ENCODE measurements around the gene MRGPRF. TPM values are rescaled to one million over a fixed set of nuclear protein-coding genes. Genes with fewer than 3 reads are reported as not detected.

MRGPRF gene
- polyA plus RNA-seq, 3 donors, result 2.0 to 34.5 (median 26.1) TPM

- H3K27ac ChIP-seq (ENCODE audit: low read depth, low read length), result no peak overlapping the region
- 84 to 93% (median 87%) methylated on average over 11 of the region's 11 CpGs for WGBS, 3 donors
These were observed 20.4 kb upstream of the MRGPRF start for GRCh38 chr11:69033431-69033830.

DNA sequence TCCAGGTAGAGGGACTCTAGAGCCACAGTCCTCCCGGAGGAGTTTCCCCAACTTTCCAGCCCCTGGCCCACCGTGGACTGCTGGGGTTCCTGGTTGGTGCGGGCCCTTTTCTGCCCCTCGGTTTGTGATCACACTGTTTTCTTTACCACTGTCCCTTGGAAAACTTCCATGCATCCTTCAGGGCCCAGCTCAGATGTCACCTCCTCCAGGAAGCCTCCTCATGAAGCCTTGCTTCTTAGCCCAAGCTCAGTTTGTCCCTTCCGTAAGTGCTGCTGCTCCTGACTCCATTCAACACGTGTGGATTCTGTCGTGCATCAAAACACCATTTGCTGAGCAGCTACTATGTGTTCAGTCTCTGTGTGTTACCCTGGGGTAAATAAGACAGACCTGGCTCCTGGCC lies 19.8 kb upstream of the MRGPRF start:
- WGBS, 3 donors, result 68 to 85% (median 78%) methylated on average over 6 to 7 of the region's 7 CpGs
- no peak overlapping the region for H3K27ac ChIP-seq (ENCODE audit: low read depth, low read length)

- 48 to 82% (median 58%) methylated on average over 6 of the region's 6 CpGs for WGBS, 3 donors
- H3K27ac ChIP-seq (ENCODE audit: low read depth, low read length), result no peak overlapping the region
These were observed 17.3 kb upstream of the MRGPRF start for GRCh38 chr11:69030301-69030700.

DNA sequence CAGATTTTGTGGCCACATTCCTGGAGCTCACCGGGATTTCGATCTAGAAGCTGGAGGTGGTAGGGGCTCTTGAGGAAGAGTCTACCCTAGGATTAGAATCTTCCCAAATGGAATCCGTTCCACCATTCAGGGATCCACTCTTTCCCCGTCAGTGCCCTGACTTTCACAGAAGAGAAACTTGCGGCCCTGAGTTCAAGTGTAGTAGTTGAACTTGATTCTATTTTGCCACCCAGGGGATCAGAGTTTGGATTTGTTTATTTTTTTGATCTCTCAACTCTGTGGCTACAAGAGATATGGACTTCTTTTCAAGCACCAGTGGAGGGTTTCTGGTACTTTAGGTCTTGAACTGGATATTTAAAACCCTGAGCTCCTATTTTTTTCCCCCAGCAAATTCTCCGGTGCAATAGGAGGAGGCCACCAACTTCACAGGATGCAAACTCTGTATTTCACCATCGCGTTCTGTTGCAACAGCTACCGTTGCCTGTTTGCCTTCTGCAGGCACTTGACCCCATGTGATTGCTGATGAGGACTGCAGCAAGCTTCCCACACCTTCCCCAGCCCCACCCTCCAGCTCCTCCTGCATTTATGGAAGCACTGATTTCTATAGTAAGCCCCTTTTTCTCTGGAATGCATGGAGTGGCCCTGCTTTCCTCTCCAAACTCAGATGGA lies 14.8 kb upstream of the MRGPRF start:
- 49 to 66% (median 53%) methylated on average over 9 of the region's 9 CpGs for WGBS, 3 donors
- H3K27ac ChIP-seq (ENCODE audit: low read depth, low read length), result no peak overlapping the region

DNA sequence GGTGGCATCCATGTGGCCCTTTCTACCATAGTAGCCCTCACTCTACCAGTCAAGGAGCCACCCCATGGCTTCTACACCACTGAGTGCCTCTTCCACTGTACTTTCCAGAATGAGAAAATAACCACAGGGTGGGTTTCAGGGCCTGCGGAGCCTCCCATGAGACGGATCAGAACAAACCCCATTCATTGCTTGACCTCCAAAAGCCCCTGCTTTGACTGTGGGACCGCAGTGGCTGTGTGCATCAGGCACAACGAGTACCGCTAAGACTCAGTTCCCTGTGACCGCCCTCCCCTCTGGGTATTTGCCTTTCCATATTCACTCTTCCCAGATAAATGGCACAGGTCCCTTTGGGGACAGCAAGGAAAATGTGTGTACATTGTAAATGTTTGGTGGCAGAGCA lies 11.5 kb upstream of the MRGPRF start:
- H3K27ac ChIP-seq (ENCODE audit: low read depth, low read length), result no peak overlapping the region
- WGBS, 3 donors, result 90 to 93% (median 92%) methylated on average over 6 of the region's 6 CpGs

- no peak overlapping the region for H3K27ac ChIP-seq (ENCODE audit: low read depth, low read length)
- 60 to 70% (median 65%) methylated on average over 10 of the region's 10 CpGs for WGBS, 3 donors
These were observed 9.2 kb upstream of the MRGPRF start for GRCh38 chr11:69022260-69022659.

GRCh38 chr11:69018924-69019323 lies 5.9 kb upstream of the MRGPRF start:
- H3K27ac ChIP-seq (ENCODE audit: low read depth, low read length), result no peak overlapping the region
- WGBS, 3 donors, result 59 to 73% (median 73%) methylated on average over 13 of the region's 13 CpGs

DNA sequence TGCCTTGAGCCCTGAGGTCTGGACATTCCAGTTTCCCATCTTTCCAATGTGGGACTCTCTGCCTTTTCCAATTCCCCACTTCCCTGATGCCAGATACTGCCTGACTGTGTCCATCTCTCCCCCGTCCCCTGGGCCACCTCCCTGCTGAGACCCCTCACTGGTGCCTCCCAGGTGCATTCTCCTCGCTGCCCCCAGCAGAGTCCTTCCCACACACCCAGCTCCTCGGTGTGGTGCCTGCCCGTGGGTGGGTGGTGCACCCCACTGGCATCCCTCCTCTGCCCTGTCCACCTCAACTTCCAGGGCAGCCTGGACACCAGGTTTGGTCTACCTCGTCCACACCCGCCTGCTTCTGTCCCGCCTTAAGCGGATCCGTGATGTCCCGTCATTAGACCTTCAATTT lies 4.9 kb upstream of the MRGPRF start:
- H3K27ac ChIP-seq (ENCODE audit: low read depth, low read length), result no peak overlapping the region
- 81 to 87% (median 86%) methylated on average over 10 of the region's 10 CpGs for WGBS, 3 donors

- WGBS, 3 donors, result 72 to 81% (median 77%) methylated on average over 9 of the region's 9 CpGs
- no peak overlapping the region for H3K27ac ChIP-seq (ENCODE audit: low read depth, low read length)
These were observed 2.0 kb upstream of the MRGPRF start for GRCh38 chr11:69014898-69015549.

GRCh38 chr11:69014084-69014851 lies 1.2 kb upstream of the MRGPRF start:
- 36 to 44% (median 44%) methylated on average over 28 of the region's 28 CpGs for WGBS, 3 donors
- H3K27ac ChIP-seq (ENCODE audit: low read depth, low read length), result no peak overlapping the region

DNA sequence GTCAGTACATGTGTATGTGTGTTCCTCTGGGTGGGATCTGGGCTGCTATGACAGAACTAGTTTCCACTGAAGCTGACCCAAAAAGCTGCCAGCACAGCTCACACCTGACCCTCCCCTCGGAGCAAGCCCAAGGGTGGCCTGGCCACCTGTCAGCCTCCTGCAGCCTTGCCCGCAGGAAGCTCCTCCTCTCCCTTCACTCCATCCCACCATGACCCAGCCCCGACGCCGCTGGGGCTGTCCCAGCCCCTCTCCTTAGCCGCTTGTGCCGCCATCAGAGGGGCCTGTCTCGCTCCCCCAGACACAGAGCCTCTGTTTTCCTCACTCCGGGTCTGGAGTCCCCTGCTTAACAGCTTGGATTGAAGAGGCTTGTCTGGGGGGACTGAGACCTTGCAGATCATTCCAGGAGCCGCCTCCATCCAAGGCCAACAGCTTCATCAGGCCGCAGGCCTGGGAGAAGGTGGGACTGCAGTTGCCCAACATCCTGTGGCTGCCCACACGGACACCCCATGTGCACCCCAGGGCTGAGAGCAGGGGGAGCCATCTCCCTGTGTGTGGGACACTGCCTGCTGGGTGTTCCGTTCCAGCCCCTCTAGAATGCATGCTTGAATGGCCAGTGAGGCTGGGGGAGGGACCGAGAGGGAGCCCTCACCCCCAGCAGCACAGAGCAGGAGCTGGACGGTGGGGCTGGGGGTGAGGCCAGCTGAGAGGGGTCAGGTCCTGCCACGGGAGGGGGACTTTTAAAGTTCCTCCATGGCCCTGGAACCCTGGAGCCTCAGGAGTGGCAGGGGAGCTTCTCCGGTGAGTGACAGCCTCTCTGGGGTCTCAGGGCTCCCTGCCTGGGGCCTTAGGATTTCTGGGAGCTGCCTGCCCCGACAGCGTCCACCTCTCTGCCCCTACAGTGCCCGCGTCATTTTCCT lies 696 bp downstream of the MRGPRF start:
- H3K27ac ChIP-seq (ENCODE audit: low read depth, low read length), result no peak overlapping the region
- WGBS, 3 donors, result 29 to 49% (median 30%) methylated on average over 21 of the region's 21 CpGs

DNA sequence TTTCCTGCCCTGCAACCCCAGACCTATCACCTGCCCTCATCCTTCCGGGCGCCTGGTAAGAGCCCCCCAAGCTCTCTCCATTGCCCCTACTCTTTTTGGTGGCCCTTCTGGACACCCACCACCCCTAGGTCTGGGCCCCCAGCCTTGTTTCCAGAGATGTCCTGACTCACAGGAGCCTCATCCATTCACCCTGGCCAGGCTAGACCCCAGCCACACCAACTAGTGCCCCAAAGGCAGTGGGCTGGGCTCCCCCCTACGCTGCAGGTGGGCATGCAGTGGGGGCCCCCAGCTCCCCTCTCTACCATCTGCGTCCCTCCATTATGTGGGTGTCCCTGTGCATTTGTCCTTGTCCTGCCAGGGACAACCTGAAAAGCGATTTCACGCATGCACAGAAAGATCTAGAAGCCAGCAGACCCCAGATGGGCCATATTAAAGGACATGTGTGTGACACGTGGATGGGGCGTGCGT lies 1.4 kb downstream of the MRGPRF start:
- no peak overlapping the region for H3K27ac ChIP-seq (ENCODE audit: low read depth, low read length)
- WGBS, 3 donors, result 59 to 73% (median 64%) methylated on average over 9 of the region's 9 CpGs

DNA sequence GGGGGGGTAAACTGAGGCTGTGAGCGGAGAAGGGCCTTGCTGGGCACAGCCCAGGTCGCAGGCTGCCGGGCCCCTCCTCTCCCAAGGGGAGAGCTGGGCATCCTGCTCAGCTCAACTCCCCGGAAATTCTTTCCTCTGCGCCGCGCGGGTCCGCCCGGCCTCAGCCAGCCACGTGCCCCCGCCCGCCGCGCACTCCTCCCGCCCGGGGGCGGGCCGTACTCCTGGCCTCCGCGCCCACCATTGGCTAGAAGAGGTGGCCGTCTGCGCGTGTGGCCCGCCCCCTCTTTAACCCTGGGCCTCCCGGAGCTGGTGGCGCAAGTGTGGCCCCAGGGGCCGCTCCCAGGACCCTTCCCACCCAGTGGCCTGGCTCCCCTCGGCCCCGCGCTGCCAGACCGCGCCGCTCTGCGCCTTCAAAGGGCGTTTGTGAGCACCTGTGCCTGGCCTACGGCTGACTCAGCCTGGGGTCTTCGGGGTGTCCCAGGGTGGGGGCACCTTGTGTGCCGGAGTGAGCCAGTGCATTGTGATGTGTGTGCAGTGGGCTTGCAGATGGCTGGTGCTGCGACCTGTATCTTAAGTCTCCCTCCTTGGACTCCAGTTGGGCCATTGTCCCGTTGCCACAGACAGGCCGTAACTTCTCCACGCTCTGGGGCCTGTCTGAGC lies 2.0 kb downstream of the MRGPRF start:
- H3K27ac ChIP-seq (ENCODE audit: low read depth, low read length), result peak overlapping the region; percentile 43
- 9 to 16% (median 11%) methylated on average over 39 to 43 of the region's 43 CpGs for WGBS, 3 donors

- peak overlapping the region; percentile 43 for H3K27ac ChIP-seq (ENCODE audit: low read depth, low read length)
- WGBS, 3 donors, result 41 to 62% (median 49%) methylated on average over 9 of the region's 9 CpGs
These were observed 2.6 kb downstream of the MRGPRF start for GRCh38 chr11:69010361-69010891.

DNA sequence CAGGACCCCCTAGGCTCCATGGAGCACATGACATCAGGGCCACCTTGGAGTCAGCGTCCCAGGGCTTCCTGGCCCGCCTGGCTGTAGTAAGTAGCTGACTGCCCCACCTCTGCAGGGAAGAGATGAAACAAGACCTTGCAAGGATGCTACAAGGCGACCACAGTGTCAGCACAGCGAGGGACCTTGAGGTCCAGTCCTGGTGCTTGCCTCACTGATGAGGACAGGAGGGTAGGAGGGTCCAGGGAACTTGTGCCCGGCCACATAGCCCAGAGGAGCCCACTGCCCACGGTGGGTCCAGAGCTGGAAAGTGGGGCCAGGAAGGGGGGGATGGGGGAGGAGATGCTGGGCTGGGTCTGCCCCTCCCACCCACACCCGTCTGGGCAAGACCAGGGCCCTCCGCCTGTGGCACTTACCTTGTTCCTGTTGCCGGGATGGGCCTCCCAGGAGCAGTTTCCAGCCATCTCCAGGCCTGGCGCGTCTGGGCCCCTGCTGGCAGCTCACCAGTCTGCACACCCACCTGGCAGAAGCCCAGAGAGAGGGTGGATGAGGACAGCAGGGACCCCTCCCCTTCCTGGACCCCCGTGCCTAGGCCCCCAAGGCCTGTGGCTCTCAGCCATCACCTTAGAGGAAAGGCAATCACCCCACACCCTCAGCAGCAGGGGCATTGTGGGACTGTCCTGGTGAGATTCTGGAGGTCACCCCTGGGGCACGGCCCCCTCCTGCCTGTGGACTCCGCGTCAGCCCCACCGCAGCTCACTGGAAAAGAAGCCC lies 3.4 kb downstream of the MRGPRF start:
- no peak overlapping the region for H3K27ac ChIP-seq (ENCODE audit: low read depth, low read length)
- 61 to 69% (median 62%) methylated on average over 16 of the region's 16 CpGs for WGBS, 3 donors

DNA sequence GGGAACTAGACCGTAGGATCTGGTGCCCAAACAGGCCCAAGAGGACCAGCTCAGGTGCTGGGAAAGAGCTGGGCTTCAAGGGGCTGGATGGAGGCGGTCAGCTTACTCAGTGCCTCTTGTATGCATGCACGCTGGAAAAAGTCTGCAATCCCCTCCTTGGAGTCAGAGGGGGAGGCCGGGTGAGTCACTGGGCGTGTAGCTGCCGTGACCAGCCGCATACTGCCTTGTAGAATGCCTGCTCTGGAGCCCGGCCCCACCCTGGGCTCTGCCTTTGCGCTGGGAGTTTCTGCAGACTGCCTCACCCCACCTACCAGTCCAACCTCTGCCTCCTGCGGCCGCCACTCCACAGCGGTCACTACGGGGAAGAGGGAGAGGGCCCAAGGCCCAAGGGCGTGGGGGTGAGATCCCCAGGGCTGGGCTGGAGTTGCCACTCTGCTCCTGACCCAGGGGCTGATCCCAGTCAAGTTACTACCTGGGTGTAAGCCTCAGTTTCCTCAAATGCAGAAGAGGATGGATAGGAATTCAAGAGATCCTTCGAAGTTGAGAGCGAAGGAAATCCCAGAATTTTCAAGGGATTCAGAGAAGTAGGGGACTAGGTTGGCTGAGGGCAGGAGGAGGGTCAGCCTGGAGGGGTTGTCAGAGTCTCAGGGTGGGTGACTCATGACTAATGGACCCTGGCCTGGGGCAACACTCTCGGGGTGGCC lies 4.2 kb downstream of the MRGPRF start:
- peak overlapping the region; percentile 51 for H3K27ac ChIP-seq (ENCODE audit: low read depth, low read length)
- 46 to 65% (median 59%) methylated on average over 17 of the region's 17 CpGs for WGBS, 3 donors
